Peyer's patch (tissue), 4 donors: ENCODE measurements around the gene DDX11.
"Not testable (repeated sequence)": the region's sequence is repeated elsewhere in the genome, so short reads cannot be mapped to it uniquely, and the experiment has no call there.

Experiments
- CTCF ChIP-seq, 6 experiments: fragments of 450-650 bp in 4 of 6; fragments of 200-600 bp in 2 of 6; sonication (generic) in 1 of 6; IDR thresholded peaks; one replicate each; pipeline ENCODE4 v1.5.1; 2017 to 2019; ENCODE audit warnings: antibody characterized with exemption in 6 of 6, mild to moderate bottlenecking in 3 of 6, moderate library complexity in 1 of 6
- POLR2A ChIP-seq, 2 donors: fragments of 450-650 bp; IDR thresholded peaks; one replicate each; pipeline ENCODE4 v1.5.1; 2017; ENCODE audit warnings: antibody characterized with exemption in 2 of 2, mild to moderate bottlenecking in 2 of 2, moderate library complexity in 2 of 2

GRCh38 chr12:31098363-31098762, 24.7 kb downstream of the DDX11 start:
- not testable (repeated sequence) for TF ChIP-seq POLR2A, CTCF (IDR thresholded peaks at IDR 0.05)
